SK-N-SH (cell line): ENCODE data around the gene FAM168A. TPM values are rescaled to one million over a fixed set of nuclear protein-coding genes. Genes with fewer than 3 reads are reported as not detected.

Experiments used
- CTCF ChIA-PET: fragments of 300-600, 350-600 bp; formaldehyde crosslinking; extraction: SDS; loops from one replicate; lab custom pipeline; 2021; lab: Yijun Ruan, JAX
- POLR2A ChIA-PET: fragments of 350-600 bp; sonication (Branson Sonifier 250); formaldehyde crosslinking; extraction: SDS; loops from one replicate; lab custom pipeline; 2020; ENCODE audit warnings: antibody characterized with exemption, inconsistent platforms; lab: Yijun Ruan, JAX
- DNase-seq: peaks from one replicate; pipeline ENCODE4 v3.0.0; 2012
- H2AFZ ChIP-seq: fragments of 200-600 bp; sonication (generic); 2 replicates; pipeline ENCODE4 v1.8.1; 2016; ENCODE audit warnings: antibody characterized with exemption, mild to moderate bottlenecking, low read depth
- H3F3A ChIP-seq: fragments of 200-600 bp; sonication (generic); replicated peaks from 2 replicates; pipeline ENCODE3; 2016; ENCODE audit warnings: antibody characterized with exemption, mild to moderate bottlenecking; ENCODE audit not compliant: insufficient read depth
- H3K27ac ChIP-seq, 2 experiments: fragments of 200-500 bp in 1 of 2; fragments of 200-600 bp in 1 of 2; sonication (Bioruptor generic) in 1 of 2; sonication (generic), shearing (Covaris generic) in 1 of 2; 2 replicates each; pipeline versions ENCODE4 v1.5.1 to v1.6.1; 2014 to 2016; ENCODE audit warnings: low read depth in 2 of 2, inconsistent platforms in 1 of 2, low read length in 1 of 2, mild to moderate bottlenecking in 1 of 2, mixed read lengths in 1 of 2
- H3K27me3 ChIP-seq: fragments of 200-600 bp; sonication (generic), shearing (Covaris generic); 2 replicates; pipeline ENCODE4 v1.6.1; 2016; ENCODE audit warnings: mixed run types; ENCODE audit not compliant: insufficient read depth
- H3K36me3 ChIP-seq, 2 experiments: fragments of 200-500 bp in 1 of 2; fragments of 200-600 bp in 1 of 2; sonication (Bioruptor generic) in 1 of 2; sonication (generic) in 1 of 2; replicated peaks in 1 of 2; 2 replicates each; pipeline versions ENCODE3 to v1.5.1; 2014 to 2016; ENCODE audit warnings: low read length in 1 of 2, mild to moderate bottlenecking in 1 of 2; ENCODE audit not compliant: insufficient read depth in 2 of 2, control insufficient read depth in 1 of 2
- H3K4me1 ChIP-seq, 2 experiments: fragments of 200-500 bp in 1 of 2; fragments of 200-600 bp in 1 of 2; sonication (Bioruptor generic) in 1 of 2; sonication (generic), shearing (Covaris generic) in 1 of 2; 2 replicates each; pipeline versions ENCODE4 v1.5.1 to v1.6.1; 2014 to 2016; ENCODE audit warnings: low read depth in 1 of 2, low read length in 1 of 2, mixed run types in 1 of 2; ENCODE audit not compliant: insufficient read depth in 2 of 2, control insufficient read depth in 1 of 2
- H3K4me2 ChIP-seq: fragments of 200-600 bp; sonication (generic), shearing (Covaris generic); 2 replicates; pipeline ENCODE4 v1.6.1; 2017; ENCODE audit warnings: mixed run types
- H3K4me3 ChIP-seq, 2 experiments: fragments of 200-500 bp in 1 of 2; fragments of 200-600 bp in 1 of 2; sonication (Bioruptor generic) in 1 of 2; sonication (generic), shearing (Covaris generic) in 1 of 2; 2 replicates each; pipeline versions ENCODE4 v1.5.1 to v1.8.1; 2014 to 2016; ENCODE audit warnings: low read depth in 2 of 2, inconsistent platforms in 1 of 2, low read length in 1 of 2, mild to moderate bottlenecking in 1 of 2, mixed read lengths in 1 of 2, moderate library complexity in 1 of 2
- H3K79me2 ChIP-seq: fragments of 200-600 bp; sonication (generic); 2 replicates; pipeline ENCODE4 v1.8.1; 2017; ENCODE audit warnings: mild to moderate bottlenecking; ENCODE audit not compliant: insufficient read depth
- H3K9ac ChIP-seq: fragments of 200-600 bp; sonication (generic); 2 replicates; pipeline ENCODE4 v1.6.1; 2017; ENCODE audit warnings: mixed run types
- H3K9me2 ChIP-seq: fragments of 200-600 bp; sonication (generic); 2 replicates; pipeline ENCODE4 v1.6.1; 2017; ENCODE audit warnings: mixed run types
- H3K9me3 ChIP-seq: fragments of 200-600 bp; sonication (generic); 2 replicates; pipeline ENCODE4 v1.6.1; 2017; ENCODE audit warnings: mixed run types, mild to moderate bottlenecking, moderate library complexity
- H4K20me1 ChIP-seq: fragments of 200-600 bp; sonication (generic); 2 replicates; pipeline ENCODE4 v1.6.1; 2017; ENCODE audit warnings: mild to moderate bottlenecking, mixed run types; ENCODE audit not compliant: insufficient read depth
- EP300 ChIP-seq, 2 experiments: IDR thresholded peaks; 2 replicates each; pipeline versions ENCODE4 v1.4.0 to v1.6.1; 2012; ENCODE audit warnings: borderline replicate concordance in 1 of 2, low read depth in 1 of 2, low read length in 1 of 2
- EZH2phosphoT487 ChIP-seq: fragments of 200-600 bp; sonication (generic); IDR thresholded peaks from 2 replicates; pipeline ENCODE4 v1.6.1; 2017; ENCODE audit warnings: low read depth, mixed run types, mild to moderate bottlenecking, antibody characterized with exemption, moderate library complexity, borderline replicate concordance
- FOSL2 ChIP-seq: IDR thresholded peaks from 2 replicates; pipeline ENCODE4 v1.4.0; 2012; ENCODE audit warnings: low read depth, mild to moderate bottlenecking, moderate library complexity, borderline replicate concordance
- FOXM1 ChIP-seq: IDR thresholded peaks from 2 replicates; pipeline ENCODE4 v1.4.0; 2012; ENCODE audit warnings: low read depth, mild to moderate bottlenecking
- GABPA ChIP-seq: IDR thresholded peaks from 2 replicates; pipeline ENCODE4 v1.4.0; 2012; ENCODE audit warnings: low read depth, mild to moderate bottlenecking
- JUND ChIP-seq: IDR thresholded peaks from 2 replicates; pipeline ENCODE4 v1.4.0; 2012
- NFIC ChIP-seq: IDR thresholded peaks from 2 replicates; pipeline ENCODE4 v1.4.0; 2012; ENCODE audit warnings: borderline replicate concordance
- POLR2AphosphoS5 ChIP-seq: IDR thresholded peaks from 2 replicates; pipeline ENCODE4 v1.6.1; 2012; ENCODE audit warnings: low read depth, low read length
- RAD21 ChIP-seq: IDR thresholded peaks from 2 replicates; pipeline ENCODE4 v1.6.1; 2012; ENCODE audit warnings: mild to moderate bottlenecking, low read length
- RCOR1 ChIP-seq: fragments of 150-350 bp; IDR thresholded peaks from 2 replicates; pipeline ENCODE4 v1.6.1; 2017; ENCODE audit warnings: antibody characterized with exemption, low read length
- RFX5 ChIP-seq: IDR thresholded peaks from 2 replicates; pipeline ENCODE4 v1.6.1; 2012; ENCODE audit warnings: mild to moderate bottlenecking, improper control_type of control experiment, low read length
- RXRA ChIP-seq: IDR thresholded peaks from 2 replicates; pipeline ENCODE4 v1.4.0; 2012; ENCODE audit warnings: low read depth, mild to moderate bottlenecking, borderline replicate concordance
- SIN3A ChIP-seq: IDR thresholded peaks from 2 replicates; pipeline ENCODE4 v1.6.1; 2012; ENCODE audit warnings: low read depth, mild to moderate bottlenecking, low read length, moderate library complexity, borderline replicate concordance
- SMC3 ChIP-seq: IDR thresholded peaks from 2 replicates; pipeline ENCODE4 v1.6.1; 2012; ENCODE audit warnings: low read depth, low read length, improper control_type of control experiment
- TAF1 ChIP-seq: IDR thresholded peaks from 2 replicates; pipeline ENCODE4 v1.6.1; 2012; ENCODE audit warnings: low read depth, mild to moderate bottlenecking, low read length, moderate library complexity, borderline replicate concordance
- TCF12 ChIP-seq: IDR thresholded peaks from 2 replicates; pipeline ENCODE4 v1.4.0; 2012
- WGBS: methylation state at CpG from one replicate; pipeline ENCODE4 v1.1.6; 2017; ENCODE audit warnings: low lambda C conversion rate; 5-methylcytosine and 5-hydroxymethylcytosine counted together
- polyA plus RNA-seq, 3 experiments: library from polyadenylated mRNA; depleted of rRNA; stranded (reverse); fragments of >200 nt; gene quantifications; 2 replicates each; pipeline ENCODE4 v1.2.3, GENCODE V29; 2012
- TF ChIP-seq, protein P1 (sequence below): IDR thresholded peaks from 2 replicates; pipeline ENCODE4; 2012

The FAM168A gene
- polyA plus RNA-seq, 1 of the 3 experiments (the other 2 are of a cell fraction) = 17.8 TPM

- TF ChIP-seq TAF1 (no peak), RAD21 (no peak), SIN3A (no peak), RFX5 (no peak), GABPA (no peak), FOXM1 (no peak), RCOR1 (no peak), RXRA (no peak)
These were observed 181.1 kb downstream of the FAM168A start (continued) for GRCh38 chr11:73416786-73417185.

DNA sequence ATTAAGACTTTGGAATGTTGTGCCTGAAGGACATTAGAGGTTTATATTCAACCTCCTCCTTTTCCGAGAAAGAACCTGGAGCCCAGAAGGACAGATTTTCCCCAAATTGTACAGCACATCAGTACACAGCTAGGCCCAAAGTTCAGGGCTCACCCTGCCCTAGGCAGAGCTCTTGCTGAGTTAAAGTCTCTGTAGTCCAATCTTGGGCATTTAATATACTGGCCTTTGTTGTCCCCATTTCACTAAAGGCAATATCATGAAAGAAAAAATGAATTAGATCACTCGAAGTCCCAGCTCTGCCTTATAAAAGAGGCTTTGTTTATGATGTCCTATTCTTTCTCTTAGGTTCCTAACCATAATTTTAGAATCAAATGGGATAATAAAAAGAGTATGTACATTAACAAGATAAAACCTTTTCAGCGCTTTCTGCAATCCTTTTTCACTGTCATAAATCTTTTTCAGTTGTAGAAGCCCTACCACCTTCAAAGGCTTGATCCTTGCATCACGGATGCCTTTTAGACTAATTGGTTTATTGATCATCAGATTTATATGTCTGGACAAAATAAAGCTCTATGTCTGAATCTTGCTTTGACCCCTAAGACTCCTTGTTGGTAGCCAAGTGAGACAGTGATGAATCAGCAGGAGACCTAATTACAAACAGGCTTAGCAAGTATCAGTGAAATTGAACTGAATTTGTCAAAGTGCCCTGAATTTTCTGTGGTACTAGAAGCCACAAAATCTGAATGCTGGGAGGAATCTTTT is 181.9 kb downstream of the FAM168A start:
- CTCF ChIA-PET = interaction anchor here (1.0 to 5.8 kb wide), 6 partner anchors 9 to 245 kb away, joined by 3 to 24 read pairs (median 7); no protein-coding TSS in a partner anchor
- H3K9ac ChIP-seq = peak overlapping the region; percentile 45; the same call in 1 of the 2 replicates
- DNase-seq = no peak

More for the DNA sequence above, 181.9 kb downstream of the FAM168A start:
- Histone ChIP-seq H3K4me2 (peak overlapping the region; percentile 31; the same call in 1 of the 2 replicates), H2AFZ (no peak overlapping the region), H3K9me2 (no peaks in the 10 kb centered on the region), H3K4me3 (no peak overlapping the region), H3K4me1 (peaks cover 12 to 28% of the 10 kb centered on the region in 2 experiments), H4K20me1 (no peaks in the 10 kb centered on the region), H3K27me3 (no peaks in the 10 kb centered on the region), H3K36me3 (peaks cover 6 to 8% of the 10 kb centered on the region in 2 experiments), H3K79me2 (no peaks in the 10 kb centered on the region), H3K9me3 (no peaks in the 10 kb centered on the region), H3K27ac (peak overlapping the region; percentile 50 to 83; a peak in 3 of 4 replicates), H3F3A (peaks cover 25% of the 10 kb centered on the region)
- POLR2A ChIA-PET = no interaction called here
- peak; percentile 51; the same call in 1 of the 2 replicates for TF ChIP-seq FOSL2
- TF ChIP-seq, protein P1, sequence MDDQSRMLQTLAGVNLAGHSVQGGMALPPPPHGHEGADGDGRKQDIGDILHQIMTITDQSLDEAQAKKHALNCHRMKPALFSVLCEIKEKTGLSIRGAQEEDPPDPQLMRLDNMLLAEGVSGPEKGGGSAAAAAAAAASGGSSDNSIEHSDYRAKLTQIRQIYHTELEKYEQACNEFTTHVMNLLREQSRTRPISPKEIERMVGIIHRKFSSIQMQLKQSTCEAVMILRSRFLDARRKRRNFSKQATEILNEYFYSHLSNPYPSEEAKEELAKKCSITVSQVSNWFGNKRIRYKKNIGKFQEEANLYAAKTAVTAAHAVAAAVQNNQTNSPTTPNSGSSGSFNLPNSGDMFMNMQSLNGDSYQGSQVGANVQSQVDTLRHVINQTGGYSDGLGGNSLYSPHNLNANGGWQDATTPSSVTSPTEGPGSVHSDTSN = peak; percentile 77
- 0 out of 2 replicates have a peak, but pooled peaks have one; percentile 27 for TF ChIP-seq RXRA
- TF ChIP-seq SIN3A = no peak
- no peak for TF ChIP-seq SMC3
- peak; percentile 51; the same call in 1 of the 2 replicates for TF ChIP-seq POLR2AphosphoS5
- peak; percentile 45 for TF ChIP-seq JUND
- TF ChIP-seq EZH2phosphoT487 = no peak
- TF ChIP-seq TAF1 = no peak
- TF ChIP-seq NFIC = peak; percentile 46; the same call in 1 of the 2 replicates
- TF ChIP-seq TCF12 = peak; percentile 89
- TF ChIP-seq EP300 (IDR thresholded peaks at IDR 0.05; ENCODE audit: borderline replicate concordance in 1 of 2, low read depth in 1 of 2, low read length in 1 of 2) = peak; percentile 27 to 38; a peak in 2 of 4 replicates
- 28% methylated on average over 3 of the region's 4 CpGs for WGBS
